Erythroblast (primary cell): ENCODE results near the gene MMUT.

ENCODE experiments used
- GATA1 ChIP-seq: IDR thresholded peaks from 2 replicates; pipeline ENCODE4 v1.6.1; 2011; ENCODE audit warnings: low read depth, mild to moderate bottlenecking, control low read depth, low read length, moderate library complexity
- POLR2A ChIP-seq: IDR thresholded peaks from 2 replicates; pipeline ENCODE4 v1.6.1; 2011; ENCODE audit warnings: mild to moderate bottlenecking, low read length

GRCh38 chr6:49430866-49431265 is 32.2 kb downstream of the MMUT start:
- TF ChIP-seq POLR2A, result no peak
- no peak for TF ChIP-seq GATA1
